ENCODE measurements around the gene CXADR. TPM values are rescaled to one million over a fixed set of nuclear protein-coding genes. Genes with fewer than 3 reads are reported as not detected.

Gene CXADR
- total RNA-seq, 1 experiment from 2014 or later: 152 TPM

DNA sequence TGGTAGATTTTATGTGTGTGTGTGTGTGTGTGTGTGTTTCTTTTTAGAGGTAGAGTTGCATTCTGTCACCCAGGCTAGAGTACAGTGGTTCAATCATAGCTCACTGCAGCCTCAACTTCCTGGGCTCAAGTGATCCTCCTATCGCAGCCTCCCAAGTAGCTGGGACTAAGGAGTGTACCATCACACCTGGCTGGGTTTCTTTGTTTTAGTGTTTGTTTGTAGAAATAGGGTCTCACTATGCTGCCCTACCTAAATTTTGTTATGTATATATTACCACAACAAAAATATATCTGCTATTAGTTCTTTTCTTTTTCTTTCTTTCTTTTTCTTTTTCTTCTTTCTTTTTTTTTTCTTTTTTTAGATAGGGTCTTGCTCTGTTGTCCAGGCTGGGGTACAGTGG is 43.1 kb upstream of the CXADR start:
- Histone ChIP-seq H3K23me2 (ENCODE audit: insufficient read length, low read depth, low read length, poor library complexity, severe bottlenecking) (no peaks in the 10 kb centered on the region), H3K4me1 (ENCODE audit: insufficient read depth, low read length) (no peaks in the 10 kb centered on the region), H2BK5ac (ENCODE audit: insufficient read length, low read length) (no peak overlapping the region), H2BK20ac (ENCODE audit: low read depth, low read length, poor library complexity, severe bottlenecking) (no peak overlapping the region), H2BK15ac (ENCODE audit: low read depth, low read length) (no peak overlapping the region), H3K79me1 (ENCODE audit: insufficient read depth, low read depth, low read length, poor library complexity, severe bottlenecking) (no peaks in the 10 kb centered on the region), H2AK5ac (ENCODE audit: insufficient read length, low read length) (no peak overlapping the region), H4K91ac (ENCODE audit: insufficient read length, low read depth, low read length) (no peak overlapping the region), H3K4ac (ENCODE audit: low read depth, low read length) (no peak overlapping the region), H2BK120ac (ENCODE audit: low read depth, low read length, poor library complexity, severe bottlenecking) (no peak overlapping the region), H3K9ac (ENCODE audit: extremely low read depth, insufficient read length, low read length) (no peak overlapping the region), H3K27me3 (ENCODE audit: insufficient read depth, low read length) (no peaks in the 10 kb centered on the region), H2AFZ (ENCODE audit: low read length) (no peak overlapping the region), H3K14ac (ENCODE audit: insufficient read depth, low read length) (no peak overlapping the region), H4K20me1 (ENCODE audit: control insufficient read depth, insufficient read depth, insufficient read length) (no peaks in the 10 kb centered on the region), H3K23ac (ENCODE audit: insufficient read length, low read depth, low read length) (no peak overlapping the region), H3K79me2 (ENCODE audit: insufficient read depth, low read length) (no peaks in the 10 kb centered on the region), H3K4me2 (ENCODE audit: insufficient read depth, insufficient read length, low read length) (no peak overlapping the region), H2BK12ac (ENCODE audit: insufficient read length, low read depth, low read length) (no peak overlapping the region), H4K8ac (replicated peaks; ENCODE audit: insufficient read length, low read depth, low read length) (no peak overlapping the region), H3T11ph (ENCODE audit: low read length) (no peak overlapping the region), H3K56ac (ENCODE audit: insufficient read length, low read depth, low read length) (no peak overlapping the region), H3K18ac (ENCODE audit: insufficient read length, low read depth, low read length) (no peak overlapping the region), H3K9me3 (ENCODE audit: control insufficient read depth, low read depth, low read length) (no peaks in the 10 kb centered on the region), H4K5ac (ENCODE audit: insufficient read length, low read depth, low read length) (no peak overlapping the region), H3K27ac (ENCODE audit: insufficient read length, low read depth, low read length) (no peak overlapping the region)
- DNase-seq: no peak
- no peak overlapping the region for H3K27ac Mint-ChIP-seq
- H3K36me3 Mint-ChIP-seq (ENCODE audit: insufficient read depth in 1 of 3, low read depth in 3 of 3): no peaks in the 10 kb centered on the region; a peak in 1 of 7 replicates
- peaks cover 2 to 3% of the 10 kb centered on the region in 2 experiments; a peak in 2 of 5 replicates for H3K9me3 Mint-ChIP-seq
- TF ChIP-seq, protein P1, sequence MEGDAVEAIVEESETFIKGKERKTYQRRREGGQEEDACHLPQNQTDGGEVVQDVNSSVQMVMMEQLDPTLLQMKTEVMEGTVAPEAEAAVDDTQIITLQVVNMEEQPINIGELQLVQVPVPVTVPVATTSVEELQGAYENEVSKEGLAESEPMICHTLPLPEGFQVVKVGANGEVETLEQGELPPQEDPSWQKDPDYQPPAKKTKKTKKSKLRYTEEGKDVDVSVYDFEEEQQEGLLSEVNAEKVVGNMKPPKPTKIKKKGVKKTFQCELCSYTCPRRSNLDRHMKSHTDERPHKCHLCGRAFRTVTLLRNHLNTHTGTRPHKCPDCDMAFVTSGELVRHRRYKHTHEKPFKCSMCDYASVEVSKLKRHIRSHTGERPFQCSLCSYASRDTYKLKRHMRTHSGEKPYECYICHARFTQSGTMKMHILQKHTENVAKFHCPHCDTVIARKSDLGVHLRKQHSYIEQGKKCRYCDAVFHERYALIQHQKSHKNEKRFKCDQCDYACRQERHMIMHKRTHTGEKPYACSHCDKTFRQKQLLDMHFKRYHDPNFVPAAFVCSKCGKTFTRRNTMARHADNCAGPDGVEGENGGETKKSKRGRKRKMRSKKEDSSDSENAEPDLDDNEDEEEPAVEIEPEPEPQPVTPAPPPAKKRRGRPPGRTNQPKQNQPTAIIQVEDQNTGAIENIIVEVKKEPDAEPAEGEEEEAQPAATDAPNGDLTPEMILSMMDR (conservative IDR thresholded peaks at IDR 0.05): no peak
- no peaks in the 10 kb centered on the region for H3K27me3 Mint-ChIP-seq (ENCODE audit: low read depth)
- WGBS (ENCODE audit: extremely low coverage, insufficient read length, low lambda C conversion rate): no CpG with 5 or more reads among the region's 1 CpG
- H3K4me1 Mint-ChIP-seq: peaks cover 8 to 9% of the 10 kb centered on the region in 2 experiments
- H3K4me3 Mint-ChIP-seq: no peak overlapping the region

All from H9 (cell line).